HG02763 (cell line): Measurements from ENCODE around the gene GPER1.
A peak's percentile ranks its signal among the peaks of the same experiment; 100 is the strongest.

Source experiments
- ATAC-seq: cut with Tn5 transposase; IDR thresholded peaks from one replicate; pipeline ENCODE4 v1.9.1; 2021; ENCODE audit warnings: mild to moderate bottlenecking, moderate library complexity; ENCODE audit not compliant: unreplicated experiment

The GPER1 gene

GRCh38 chr7:1053816-1054370 is 34.0 kb upstream of the GPER1 start:
- no peak for ATAC-seq

- ATAC-seq: no peak
Observed at GRCh38 chr7:1054438-1054837, 33.5 kb upstream of the GPER1 start.

DNA sequence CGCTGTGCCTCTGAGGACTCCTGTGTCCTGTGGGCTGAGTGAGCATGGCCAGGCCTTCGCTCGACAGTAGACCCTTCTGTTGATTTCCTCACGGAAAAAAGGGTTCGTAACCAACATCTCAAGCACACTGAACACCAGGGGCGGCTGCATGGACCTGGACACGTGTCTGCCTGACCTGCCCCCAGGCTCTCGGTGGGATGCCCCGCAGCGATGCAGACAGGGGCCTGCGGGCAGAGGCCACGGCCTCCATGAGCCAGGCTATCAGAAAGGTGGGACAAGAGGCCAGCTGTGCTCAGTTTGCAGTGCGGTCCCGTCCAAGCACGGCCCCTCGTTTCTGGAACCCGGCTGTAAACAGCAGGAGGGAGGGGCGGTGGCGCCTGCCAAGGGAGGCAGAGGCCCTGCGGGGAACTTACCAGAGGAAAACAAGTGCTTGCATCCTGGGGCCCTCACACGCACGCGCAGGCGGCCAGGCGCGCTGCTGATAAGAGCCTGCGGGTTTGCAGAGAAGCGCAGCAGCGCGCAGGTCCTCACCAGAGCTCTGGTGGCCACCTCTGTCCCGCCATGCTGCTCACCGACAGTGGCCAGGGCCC is 33.0 kb upstream of the GPER1 start:
- ATAC-seq: no peak

GRCh38 chr7:1055491-1055955 is 32.4 kb upstream of the GPER1 start:
- ATAC-seq: no peak

GRCh38 chr7:1055956-1056784 is 31.7 kb upstream of the GPER1 start:
- ATAC-seq: no peak

GRCh38 chr7:1056785-1057410 is 31.0 kb upstream of the GPER1 start:
- ATAC-seq: no peak

DNA sequence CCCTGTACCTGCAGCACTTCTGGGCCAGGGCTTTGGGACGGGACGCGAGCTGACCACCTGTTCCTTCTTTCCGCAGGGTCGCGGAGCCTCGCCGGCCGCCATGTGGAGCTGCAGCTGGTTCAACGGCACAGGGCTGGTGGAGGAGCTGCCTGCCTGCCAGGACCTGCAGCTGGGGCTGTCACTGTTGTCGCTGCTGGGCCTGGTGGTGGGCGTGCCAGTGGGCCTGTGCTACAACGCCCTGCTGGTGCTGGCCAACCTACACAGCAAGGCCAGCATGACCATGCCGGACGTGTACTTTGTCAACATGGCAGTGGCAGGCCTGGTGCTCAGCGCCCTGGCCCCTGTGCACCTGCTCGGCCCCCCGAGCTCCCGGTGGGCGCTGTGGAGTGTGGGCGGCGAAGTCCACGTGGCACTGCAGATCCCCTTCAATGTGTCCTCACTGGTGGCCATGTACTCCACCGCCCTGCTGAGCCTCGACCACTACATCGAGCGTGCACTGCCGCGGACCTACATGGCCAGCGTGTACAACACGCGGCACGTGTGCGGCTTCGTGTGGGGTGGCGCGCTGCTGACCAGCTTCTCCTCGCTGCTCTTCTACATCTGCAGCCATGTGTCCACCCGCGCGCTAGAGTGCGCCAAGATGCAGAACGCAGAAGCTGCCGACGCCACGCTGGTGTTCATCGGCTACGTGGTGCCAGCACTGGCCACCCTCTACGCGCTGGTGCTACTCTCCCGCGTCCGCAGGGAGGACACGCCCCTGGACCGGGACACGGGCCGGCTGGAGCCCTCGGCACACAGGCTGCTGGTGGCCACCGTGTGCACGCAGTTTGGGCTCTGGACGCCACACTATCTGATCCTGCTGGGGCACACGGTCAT is 30.3 kb upstream of the GPER1 start:
- no peak for ATAC-seq

GRCh38 chr7:1058311-1058710 is 29.6 kb upstream of the GPER1 start:
- no peak for ATAC-seq

DNA sequence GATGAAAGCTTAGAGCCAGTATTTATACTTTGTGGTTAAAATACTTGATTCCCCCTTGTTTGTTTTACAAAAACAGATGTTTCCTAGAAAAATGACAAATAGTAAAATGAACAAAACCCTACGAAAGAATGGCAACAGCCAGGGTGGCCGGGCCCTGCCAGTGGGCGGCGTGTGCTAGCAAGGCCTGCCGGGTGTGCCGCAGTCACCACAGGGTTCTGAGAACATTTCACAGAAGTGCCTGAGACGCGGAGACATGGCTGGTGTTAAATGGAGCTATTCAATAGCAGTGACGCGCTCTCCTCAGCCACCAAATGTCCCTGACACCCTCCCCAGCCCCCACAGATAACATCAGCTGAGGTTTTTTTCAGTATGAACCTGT is 29.1 kb upstream of the GPER1 start:
- no peak for ATAC-seq

GRCh38 chr7:1059200-1060091 is 28.5 kb upstream of the GPER1 start:
- no peak for ATAC-seq

DNA sequence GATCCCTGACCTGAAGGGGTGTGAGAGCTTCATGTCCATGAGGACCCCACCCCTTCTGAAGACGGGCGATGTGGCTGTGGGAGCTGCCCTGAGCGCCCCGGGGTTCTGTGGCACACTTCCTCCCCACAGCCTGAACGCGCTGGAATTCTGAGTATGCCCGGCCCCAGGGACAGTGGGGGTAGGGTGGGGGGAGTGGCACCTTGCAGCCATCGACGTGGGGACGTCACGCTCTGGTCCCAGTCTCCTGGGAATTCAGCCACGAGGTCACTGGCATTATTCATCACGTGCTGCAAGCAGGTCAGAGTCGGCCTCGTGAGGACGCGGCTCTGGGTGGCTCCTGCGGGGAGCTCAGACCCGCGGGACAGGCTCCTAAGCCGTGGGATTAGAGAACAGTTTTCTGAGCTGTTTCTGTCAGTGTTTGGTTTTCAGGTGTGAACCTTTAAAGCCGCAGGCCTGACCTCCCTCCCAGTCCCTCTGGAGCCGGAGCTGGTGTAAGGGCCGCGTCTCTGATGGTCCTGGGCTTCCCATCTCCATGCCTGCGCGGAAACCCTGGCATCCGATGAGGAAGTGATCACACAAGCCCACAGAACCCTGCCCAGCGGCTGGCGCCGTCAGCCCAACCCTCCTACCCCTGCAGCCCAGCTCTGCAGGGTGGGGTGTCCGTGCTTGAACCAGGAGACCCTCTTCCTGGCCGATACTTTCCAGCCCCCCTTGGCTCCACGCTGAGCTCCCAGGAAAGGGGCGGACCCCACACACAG is 27.4 kb upstream of the GPER1 start:
- no peak for ATAC-seq

DNA sequence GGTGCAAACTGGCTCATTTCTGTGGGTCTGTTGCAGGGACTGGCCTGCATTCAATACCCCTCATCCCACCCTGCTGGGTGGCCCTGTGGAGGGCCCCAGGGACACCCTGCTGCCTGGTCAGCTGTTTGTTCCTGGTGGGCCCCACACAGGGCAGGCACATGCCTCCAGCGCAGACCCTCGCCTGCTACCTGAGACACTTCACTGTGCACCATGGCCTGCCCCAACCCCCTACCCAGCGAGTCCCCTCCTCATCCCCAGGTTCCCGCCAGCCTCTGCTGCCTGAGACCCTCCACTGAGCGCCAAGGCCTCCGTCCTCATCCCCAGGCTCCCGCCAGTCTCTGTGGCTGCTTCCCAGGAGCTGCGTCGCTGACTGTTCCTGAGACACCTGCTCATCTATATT is 26.7 kb upstream of the GPER1 start:
- ATAC-seq: no peak

DNA sequence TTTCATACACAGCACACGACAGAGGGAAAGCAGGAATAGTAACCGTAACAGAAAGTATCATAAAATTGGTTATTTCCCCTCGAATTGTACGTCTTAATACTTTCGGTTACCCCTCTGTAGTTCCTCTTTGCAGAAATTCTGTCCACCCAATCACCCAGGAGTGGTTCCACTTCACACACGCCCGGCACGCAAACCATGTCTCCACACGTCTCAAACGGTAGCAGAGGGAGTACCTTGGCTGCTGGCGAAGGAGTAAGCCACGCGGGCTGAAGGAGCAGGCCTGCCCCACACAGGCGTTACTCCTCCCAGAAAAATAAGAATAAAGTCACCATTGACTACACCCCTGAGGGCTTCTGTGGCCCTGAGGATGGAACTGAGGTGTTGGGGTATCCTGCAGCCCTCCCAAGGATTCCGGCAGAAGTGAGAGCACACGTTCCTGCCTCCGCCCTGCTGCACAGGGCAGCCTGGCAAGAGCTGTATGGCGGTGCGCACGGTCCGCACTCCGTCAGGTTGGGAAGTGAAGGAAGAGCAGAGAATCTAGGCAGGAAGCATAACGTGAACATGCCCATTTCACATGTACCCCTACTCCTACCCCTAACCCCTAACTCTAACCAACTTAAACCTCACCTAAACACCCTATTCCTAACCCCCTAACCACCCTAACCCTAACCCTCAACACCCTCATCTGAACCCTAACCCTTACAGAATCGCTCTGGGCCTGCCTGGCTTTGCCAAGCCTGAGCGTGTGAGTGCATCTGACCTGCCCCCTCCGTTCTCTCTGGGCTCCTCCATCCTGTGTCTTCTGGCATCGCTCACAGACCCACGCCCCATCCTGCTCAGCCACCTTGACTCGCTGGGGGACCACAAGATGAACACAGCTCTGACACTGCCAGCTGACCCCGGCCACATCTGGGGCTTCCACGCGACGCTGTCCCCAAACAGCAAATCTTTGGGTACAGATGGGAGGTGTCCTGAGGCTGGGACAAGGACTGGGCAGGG is 25.3 kb upstream of the GPER1 start:
- ATAC-seq: peak; percentile 51

DNA sequence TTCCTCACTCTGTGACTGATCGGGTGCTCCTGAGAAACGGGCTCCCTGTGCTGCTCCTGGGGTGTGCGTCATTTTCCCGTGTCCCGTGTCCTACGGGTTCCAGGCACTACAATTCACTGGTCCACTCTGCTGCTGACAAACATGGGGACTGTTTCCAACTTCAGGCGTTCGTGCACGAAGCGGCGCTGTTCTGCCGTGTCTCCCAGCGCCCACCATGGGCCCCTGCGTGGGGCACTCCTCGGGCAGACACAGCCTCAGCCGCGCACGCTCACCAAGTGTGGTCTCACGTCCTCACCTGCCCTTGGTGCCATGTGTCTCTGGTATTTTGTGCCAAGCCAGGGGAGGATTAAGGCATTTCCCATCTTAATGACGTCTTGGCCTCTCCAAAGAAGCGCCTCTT is 24.6 kb upstream of the GPER1 start:
- no peak for ATAC-seq

DNA sequence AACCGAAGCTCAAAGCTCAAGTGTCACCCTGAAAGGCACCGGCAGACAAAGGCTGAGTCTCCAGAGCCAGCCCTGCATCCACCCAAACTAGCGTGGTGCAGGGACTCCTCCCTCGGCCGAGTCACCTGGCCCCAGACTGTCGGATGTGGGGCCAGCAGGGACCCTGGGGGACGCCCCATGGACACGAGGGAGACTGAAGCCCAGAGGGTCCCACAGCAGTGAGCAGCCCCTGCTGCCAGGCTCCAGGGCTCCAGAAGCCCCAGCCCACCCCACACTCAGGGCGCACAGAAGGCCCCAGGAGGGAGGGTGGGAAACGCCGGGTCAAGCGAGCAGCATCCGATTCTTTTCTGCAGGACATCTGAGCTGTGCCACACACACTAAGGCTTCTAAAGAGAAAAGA is 23.3 kb upstream of the GPER1 start:
- no peak for ATAC-seq

DNA sequence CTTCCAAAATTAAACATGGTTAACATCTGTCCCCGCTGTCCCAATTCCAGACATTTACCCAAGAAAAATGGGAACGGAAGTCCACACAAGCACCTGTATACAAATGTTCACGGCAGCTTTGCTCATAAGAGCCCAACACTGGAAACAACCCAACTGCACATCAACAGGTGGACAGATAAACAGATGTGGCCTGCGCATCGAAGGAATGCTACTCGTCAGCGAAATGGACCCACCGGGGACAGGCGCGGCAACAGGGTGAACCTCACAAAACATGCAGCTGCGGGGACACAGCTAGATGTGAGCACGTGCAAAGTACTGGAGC is 22.7 kb upstream of the GPER1 start:
- ATAC-seq: no peak

- ATAC-seq: no peak
Observed at GRCh38 chr7:1065585-1066241, 22.2 kb upstream of the GPER1 start.

GRCh38 chr7:1066242-1066588 is 21.7 kb upstream of the GPER1 start:
- no peak for ATAC-seq
